ENCODE data around the gene TRAF6. TPM values are rescaled to one million over a fixed set of nuclear protein-coding genes. Genes with fewer than 3 reads are reported as not detected.

Gene TRAF6
- total RNA-seq, 1 donor from 2014 or later = 13.6 TPM

- DNase-seq = no peak
Measured at GRCh38 chr11:36458129-36458915, 51.8 kb downstream of the TRAF6 start.

GRCh38 chr11:36456156-36456555 lies 53.9 kb downstream of the TRAF6 start:
- no peak for DNase-seq

GRCh38 chr11:36455658-36456111 lies 54.4 kb downstream of the TRAF6 start:
- DNase-seq = peak; percentile 18

GRCh38 chr11:36454941-36455631 lies 55.0 kb downstream of the TRAF6 start:
- no peak for DNase-seq

GRCh38 chr11:36454551-36454940 lies 55.5 kb downstream of the TRAF6 start:
- DNase-seq = no peak

GRCh38 chr11:36453678-36454077 lies 56.4 kb downstream of the TRAF6 start:
- no peak for DNase-seq

- DNase-seq = no peak
Measured at GRCh38 chr11:36452961-36453360, 57.1 kb downstream of the TRAF6 start.

- no peak for DNase-seq
Measured at GRCh38 chr11:36452236-36452940, 57.7 kb downstream of the TRAF6 start.

GRCh38 chr11:36451681-36452080 lies 58.4 kb downstream of the TRAF6 start:
- no peak for DNase-seq

GRCh38 chr11:36451045-36451444 lies 59.0 kb downstream of the TRAF6 start:
- DNase-seq = no peak

- peak; percentile 18 for DNase-seq
Measured at GRCh38 chr11:36450110-36450572, 59.9 kb downstream of the TRAF6 start.

GRCh38 chr11:36449561-36450096 lies 60.4 kb downstream of the TRAF6 start:
- no peak for DNase-seq

GRCh38 chr11:36447947-36448346 lies 62.1 kb downstream of the TRAF6 start:
- DNase-seq = no peak

- no peak for DNase-seq
Measured at GRCh38 chr11:36447514-36447913, 62.6 kb downstream of the TRAF6 start.

GRCh38 chr11:36446135-36446534 lies 63.9 kb downstream of the TRAF6 start:
- no peak for DNase-seq

- DNase-seq = no peak
Measured at GRCh38 chr11:36443661-36444060, 66.4 kb downstream of the TRAF6 start.

- no peak for DNase-seq
Measured at GRCh38 chr11:36441610-36442208, 68.4 kb downstream of the TRAF6 start.

- DNase-seq = no peak
Measured at GRCh38 chr11:36438126-36438525, 71.9 kb downstream of the TRAF6 start.

- no peak for DNase-seq
Measured at GRCh38 chr11:36437413-36437812, 72.7 kb downstream of the TRAF6 start.
